ENCODE data around the gene EPN2.

Gene EPN2

GRCh38 chr17:19322129-19322505 is 85.0 kb downstream of the EPN2 start:
- no peaks in the 10 kb centered on the region for H3K79me2 ChIP-seq (ENCODE audit: insufficient read depth, low read length)
- no peak overlapping the region for H3K4me3 ChIP-seq (ENCODE audit: insufficient read depth, low read length, poor library complexity, severe bottlenecking)
- H3K27me3 ChIP-seq (ENCODE audit: low read length): no peaks in the 10 kb centered on the region
- no peaks in the 10 kb centered on the region for H3K36me3 ChIP-seq (ENCODE audit: low read length)
- H3K9me3 ChIP-seq (ENCODE audit: insufficient read depth, low read length): no peaks in the 10 kb centered on the region
- no peak overlapping the region for H2AFZ ChIP-seq (ENCODE audit: low read depth, low read length, severe bottlenecking)
- no peaks in the 10 kb centered on the region for H4K20me1 ChIP-seq (ENCODE audit: low read depth, low read length)
- TF ChIP-seq EZH2phosphoT487 (conservative IDR thresholded peaks at IDR 0.05; ENCODE audit: low read length): no peak
- no peak for TF ChIP-seq CTCF (IDR thresholded peaks at IDR 0.05; ENCODE audit: insufficient read depth, low read length, poor library complexity, severe bottlenecking)
- no peaks in the 10 kb centered on the region for H3K9me2 ChIP-seq (replicated peaks; ENCODE audit: insufficient read depth, low read length)
- H3K4me2 ChIP-seq (ENCODE audit: low read depth, low read length, poor library complexity, severe bottlenecking): no peak overlapping the region
- no peaks in the 10 kb centered on the region for H3F3A ChIP-seq (ENCODE audit: insufficient read depth)
- H3K9ac ChIP-seq (ENCODE audit: low read length): no peak overlapping the region
- no peak overlapping the region for H3K27ac ChIP-seq (ENCODE audit: low read depth, low read length)

- Histone ChIP-seq H3K4me3 (ENCODE audit: insufficient read depth, low read length, poor library complexity, severe bottlenecking) (no peak overlapping the region), H3K9me2 (replicated peaks; ENCODE audit: insufficient read depth, low read length) (no peaks in the 10 kb centered on the region), H3K4me2 (ENCODE audit: low read depth, low read length, poor library complexity, severe bottlenecking) (no peak overlapping the region), H3K36me3 (ENCODE audit: low read length) (no peaks in the 10 kb centered on the region), H4K20me1 (ENCODE audit: low read depth, low read length) (no peaks in the 10 kb centered on the region), H3K9ac (ENCODE audit: low read length) (no peak overlapping the region), H3K9me3 (ENCODE audit: insufficient read depth, low read length) (no peaks in the 10 kb centered on the region), H3F3A (ENCODE audit: insufficient read depth) (no peaks in the 10 kb centered on the region), H3K27ac (ENCODE audit: low read depth, low read length) (no peak overlapping the region), H2AFZ (ENCODE audit: low read depth, low read length, severe bottlenecking) (no peak overlapping the region), H3K27me3 (ENCODE audit: low read length) (no peaks in the 10 kb centered on the region), H3K79me2 (ENCODE audit: insufficient read depth, low read length) (no peaks in the 10 kb centered on the region)
- no peak for TF ChIP-seq CTCF (IDR thresholded peaks at IDR 0.05; ENCODE audit: insufficient read depth, low read length, poor library complexity, severe bottlenecking)
- TF ChIP-seq EZH2phosphoT487 (conservative IDR thresholded peaks at IDR 0.05; ENCODE audit: low read length): no peak
Measured at GRCh38 chr17:19322861-19323260, 85.7 kb downstream of the EPN2 start.

- no peaks in the 10 kb centered on the region for H3K36me3 ChIP-seq (ENCODE audit: low read length)
- H3K27ac ChIP-seq (ENCODE audit: low read depth, low read length): no peak overlapping the region
- no peak overlapping the region for H3K4me2 ChIP-seq (ENCODE audit: low read depth, low read length, poor library complexity, severe bottlenecking)
- no peaks in the 10 kb centered on the region for H3K9me3 ChIP-seq (ENCODE audit: insufficient read depth, low read length)
- no peaks in the 10 kb centered on the region for H3K27me3 ChIP-seq (ENCODE audit: low read length)
- no peaks in the 10 kb centered on the region for H3K9me2 ChIP-seq (replicated peaks; ENCODE audit: insufficient read depth, low read length)
- TF ChIP-seq CTCF (IDR thresholded peaks at IDR 0.05; ENCODE audit: insufficient read depth, low read length, poor library complexity, severe bottlenecking): no peak
- no peak for TF ChIP-seq EZH2phosphoT487 (conservative IDR thresholded peaks at IDR 0.05; ENCODE audit: low read length)
- H3F3A ChIP-seq (ENCODE audit: insufficient read depth): no peaks in the 10 kb centered on the region
- no peaks in the 10 kb centered on the region for H4K20me1 ChIP-seq (ENCODE audit: low read depth, low read length)
- H3K9ac ChIP-seq (ENCODE audit: low read length): no peak overlapping the region
- no peak overlapping the region for H3K4me3 ChIP-seq (ENCODE audit: insufficient read depth, low read length, poor library complexity, severe bottlenecking)
- H3K79me2 ChIP-seq (ENCODE audit: insufficient read depth, low read length): no peaks in the 10 kb centered on the region
- no peak overlapping the region for H2AFZ ChIP-seq (ENCODE audit: low read depth, low read length, severe bottlenecking)
Measured at GRCh38 chr17:19325542-19325941, 88.4 kb downstream of the EPN2 start.

Measured in SU-DHL-6 (cell line).